ENCODE data around the gene CRYAA.

- TF ChIP-seq CTCF (IDR thresholded peaks at IDR 0.05) (no peak), POLR2A (IDR thresholded peaks at IDR 0.05) (no peak)
Measured at GRCh38 chr21:43208561-43209332, 39.9 kb downstream of the CRYAA start.

All from testis (tissue), 2 donors.